HG03354 (cell line): ENCODE data around the gene MTNR1A.
"Not testable (repeated sequence)": the region's sequence is repeated elsewhere in the genome, so short reads cannot be mapped to it uniquely, and the experiment has no call there.

ENCODE experiments used
- ATAC-seq: cut with Tn5 transposase; IDR thresholded peaks from one replicate; pipeline ENCODE4 v1.9.1; 2021; ENCODE audit warnings: mild to moderate bottlenecking; ENCODE audit not compliant: unreplicated experiment, poor library complexity, severe bottlenecking

MTNR1A gene

GRCh38 chr4:186566068-186566467 lies 10.7 kb upstream of the MTNR1A start:
- no peak for ATAC-seq

GRCh38 chr4:186563761-186564160 lies 8.4 kb upstream of the MTNR1A start:
- no peak for ATAC-seq

- ATAC-seq = no peak
Measured at GRCh38 chr4:186561748-186562147, 6.4 kb upstream of the MTNR1A start.

GRCh38 chr4:186560647-186561046 lies 5.3 kb upstream of the MTNR1A start:
- no peak for ATAC-seq

- no peak for ATAC-seq
Measured at GRCh38 chr4:186557486-186557885, 2.1 kb upstream of the MTNR1A start.

GRCh38 chr4:186557061-186557460 lies 1.7 kb upstream of the MTNR1A start:
- ATAC-seq = no peak

- no peak for ATAC-seq
Measured at GRCh38 chr4:186554539-186554913, 841 bp downstream of the MTNR1A start.

- no peak for ATAC-seq
Measured at GRCh38 chr4:186553717-186554116, 1.6 kb downstream of the MTNR1A start.

- no peak for ATAC-seq
Measured at GRCh38 chr4:186551849-186552248, 3.5 kb downstream of the MTNR1A start.

- no peak for ATAC-seq
Measured at GRCh38 chr4:186545436-186545835, 9.9 kb downstream of the MTNR1A start.

GRCh38 chr4:186543206-186543605 lies 12.2 kb downstream of the MTNR1A start:
- no peak for ATAC-seq

- no peak for ATAC-seq
Measured at GRCh38 chr4:186541801-186542200, 13.6 kb downstream of the MTNR1A start.

GRCh38 chr4:186537843-186538521 lies 17.4 kb downstream of the MTNR1A start:
- no peak for ATAC-seq

GRCh38 chr4:186536285-186536684 lies 19.1 kb downstream of the MTNR1A start:
- ATAC-seq = no peak

GRCh38 chr4:186534056-186534455 lies 21.3 kb downstream of the MTNR1A start:
- ATAC-seq = no peak

GRCh38 chr4:186523927-186524326 lies 31.4 kb downstream of the MTNR1A start:
- ATAC-seq = not testable (repeated sequence)

GRCh38 chr4:186516287-186516686 lies 39.1 kb downstream of the MTNR1A start:
- no peak for ATAC-seq

GRCh38 chr4:186514271-186514950 lies 41.0 kb downstream of the MTNR1A start:
- no peak for ATAC-seq

GRCh38 chr4:186504771-186505170 lies 50.6 kb downstream of the MTNR1A start:
- ATAC-seq = not testable (repeated sequence)

- ATAC-seq = no peak
Measured at GRCh38 chr4:186502231-186502630, 53.1 kb downstream of the MTNR1A start.

GRCh38 chr4:186501554-186501953 lies 53.8 kb downstream of the MTNR1A start:
- no peak for ATAC-seq
